CD1c-positive myeloid dendritic cell (primary cell): Measurements from ENCODE around the gene LLCFC1.
"Not testable (repeated sequence)": the region's sequence is repeated elsewhere in the genome, so short reads cannot be mapped to it uniquely, and the experiment has no call there.

Source experiments
- DNase-seq: peaks from one replicate; pipeline ENCODE4 v3.0.0-alpha.2; 2016; ENCODE audit errors: extremely low spot score

LLCFC1 gene

DNA sequence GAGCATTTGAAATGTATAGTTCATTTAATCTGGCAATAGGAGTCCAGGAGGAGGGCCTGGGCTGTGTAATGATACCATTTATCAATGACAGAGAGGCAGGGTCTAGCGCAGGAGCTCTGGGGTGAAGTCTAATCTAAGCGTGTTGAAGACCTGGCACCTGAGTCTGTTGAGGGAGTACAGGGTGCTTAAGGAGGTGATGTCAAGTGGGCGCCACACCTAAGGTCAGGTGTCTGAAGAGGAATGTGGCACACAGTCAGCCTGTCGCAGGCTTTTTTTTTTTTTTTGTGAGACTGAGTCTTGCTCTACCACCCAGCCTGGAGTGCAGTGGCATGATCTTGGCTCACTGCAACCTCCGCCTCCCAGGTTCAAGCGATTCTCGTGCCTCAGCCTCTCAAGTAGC, 2.3 kb downstream of the LLCFC1 start:
- DNase-seq, result no peak

DNA sequence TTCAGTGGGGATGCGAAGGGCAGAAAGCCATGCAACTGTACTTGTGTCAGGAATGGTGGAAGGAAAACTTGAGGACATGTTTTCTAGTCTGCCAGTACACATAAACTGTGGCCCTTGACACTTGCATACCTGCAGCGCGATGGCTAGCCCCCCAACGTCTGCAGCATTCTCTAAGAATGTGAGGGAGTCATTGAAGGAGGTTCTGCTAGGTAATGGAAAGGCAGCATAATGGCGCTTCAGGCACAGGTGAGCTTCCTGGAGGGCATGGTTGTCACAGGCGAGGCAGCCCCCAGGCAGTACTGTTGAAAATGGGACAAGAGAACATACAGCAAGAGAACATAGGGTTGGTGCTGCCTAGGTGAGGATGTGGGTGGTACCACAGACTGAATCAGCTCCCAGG, 3.5 kb downstream of the LLCFC1 start:
- DNase-seq, result no peak

DNA sequence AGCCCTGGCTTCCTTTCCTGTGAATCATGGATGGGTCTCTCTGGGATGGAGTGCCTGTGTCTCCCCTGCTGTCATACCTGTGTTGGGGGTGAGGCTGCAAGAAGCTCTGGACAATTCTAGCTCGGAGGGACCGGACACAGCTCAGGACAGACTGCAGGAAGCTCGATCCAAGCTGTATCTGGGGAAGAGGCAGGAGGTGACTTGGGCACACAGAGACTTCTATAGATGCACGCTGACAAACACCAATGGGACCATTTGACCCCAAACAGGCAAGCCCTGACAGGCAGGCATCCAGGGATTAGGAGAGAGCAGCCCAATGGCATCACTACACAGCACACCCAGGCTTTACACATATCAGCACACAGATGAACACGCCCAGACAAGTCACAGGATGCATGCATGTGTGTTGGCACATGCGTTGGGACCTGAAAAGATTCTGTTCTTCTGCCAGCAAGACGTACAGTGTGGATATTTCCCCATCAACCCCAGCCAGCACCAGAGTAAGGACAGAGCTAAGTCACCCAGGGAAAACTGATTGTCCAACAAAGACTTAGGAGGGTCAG, 4.5 kb downstream of the LLCFC1 start:
- no peak for DNase-seq

DNA sequence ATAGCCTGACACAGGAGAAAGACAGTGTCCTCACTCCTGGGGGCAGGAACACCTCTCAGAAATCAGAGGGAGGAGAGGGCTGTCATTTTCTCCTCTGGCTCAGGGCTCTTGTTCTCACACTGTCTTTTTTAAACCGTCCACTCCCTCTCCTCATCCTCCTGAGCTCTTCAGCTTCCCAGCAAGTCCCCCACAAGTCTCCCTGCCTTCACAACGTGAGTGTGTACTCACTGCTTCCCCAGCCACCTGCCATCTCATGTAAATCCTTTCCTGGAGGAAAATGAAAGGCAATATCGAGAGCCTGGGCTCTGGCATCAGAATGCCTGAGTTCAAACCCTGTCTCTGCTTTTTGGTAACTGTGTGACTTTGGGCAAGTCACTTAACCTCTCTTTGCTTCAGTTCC, 5.7 kb downstream of the LLCFC1 start:
- DNase-seq, result no peak

DNA sequence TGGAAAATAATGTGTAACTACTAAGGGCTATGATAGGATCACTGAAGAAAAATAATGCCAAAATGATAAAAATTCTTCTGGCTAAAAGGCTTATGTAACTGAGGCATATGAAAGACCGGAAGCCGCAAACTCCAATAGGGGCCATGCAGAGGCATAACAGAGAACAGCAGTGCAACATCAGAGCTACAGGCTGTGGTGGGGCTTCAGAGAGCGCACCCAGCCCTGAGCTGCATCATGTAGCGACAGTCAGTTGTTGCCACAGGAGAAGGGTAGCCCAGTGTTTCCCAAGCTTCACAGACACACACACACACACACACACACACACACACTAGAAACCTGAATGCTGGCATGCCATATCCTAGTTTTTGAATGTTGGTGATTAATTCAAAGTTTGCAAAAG, 9.3 kb downstream of the LLCFC1 start:
- DNase-seq, result no peak

DNA sequence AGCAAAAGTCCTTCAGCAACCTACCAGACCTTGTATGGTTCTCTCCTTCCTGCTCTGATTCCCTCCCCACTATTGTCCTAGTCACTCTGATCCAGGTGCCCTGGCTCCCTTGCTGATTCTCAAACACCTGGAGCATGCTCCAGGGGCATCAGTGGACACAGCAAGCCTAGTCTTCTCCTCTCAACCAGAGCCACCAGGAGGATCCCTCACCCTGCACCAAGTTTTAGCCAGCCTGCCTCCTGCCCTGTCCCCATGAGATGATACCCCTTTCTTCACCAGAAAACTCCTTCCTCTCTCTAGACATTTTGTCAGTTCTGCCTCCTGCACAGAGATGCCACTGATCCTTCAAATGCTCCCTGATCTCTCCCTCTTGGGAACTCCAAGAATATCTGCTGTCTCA, 11.0 kb downstream of the LLCFC1 start:
- DNase-seq, result no peak

DNA sequence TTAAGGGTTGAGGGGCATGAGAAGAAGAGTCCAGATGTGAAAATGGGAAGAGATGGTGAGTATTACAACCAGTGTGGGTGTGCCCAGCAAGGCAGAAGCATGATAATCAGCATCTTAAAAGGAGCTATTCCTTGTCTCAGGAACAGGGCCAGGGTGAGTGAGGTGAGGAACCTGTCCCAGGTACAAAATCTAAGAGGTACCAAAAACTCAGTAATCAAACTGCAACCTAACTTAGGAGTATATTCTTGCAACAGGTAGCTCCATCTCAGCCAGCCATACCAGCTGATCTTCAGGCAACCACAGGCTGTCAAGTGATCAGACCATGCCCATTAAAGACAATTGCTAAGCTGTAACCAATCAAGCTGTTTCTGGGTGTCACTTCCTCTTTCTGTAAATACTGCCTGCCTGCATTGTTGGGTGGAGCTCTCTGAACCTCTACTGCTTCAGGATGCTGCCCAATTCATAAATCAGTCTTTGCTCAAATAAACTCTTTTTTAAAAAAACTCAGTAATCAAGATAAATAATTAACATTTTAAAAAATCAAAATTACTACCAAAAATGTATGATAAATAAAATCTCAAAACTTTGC, 15.5 kb downstream of the LLCFC1 start:
- peak; percentile 13 for DNase-seq

DNA sequence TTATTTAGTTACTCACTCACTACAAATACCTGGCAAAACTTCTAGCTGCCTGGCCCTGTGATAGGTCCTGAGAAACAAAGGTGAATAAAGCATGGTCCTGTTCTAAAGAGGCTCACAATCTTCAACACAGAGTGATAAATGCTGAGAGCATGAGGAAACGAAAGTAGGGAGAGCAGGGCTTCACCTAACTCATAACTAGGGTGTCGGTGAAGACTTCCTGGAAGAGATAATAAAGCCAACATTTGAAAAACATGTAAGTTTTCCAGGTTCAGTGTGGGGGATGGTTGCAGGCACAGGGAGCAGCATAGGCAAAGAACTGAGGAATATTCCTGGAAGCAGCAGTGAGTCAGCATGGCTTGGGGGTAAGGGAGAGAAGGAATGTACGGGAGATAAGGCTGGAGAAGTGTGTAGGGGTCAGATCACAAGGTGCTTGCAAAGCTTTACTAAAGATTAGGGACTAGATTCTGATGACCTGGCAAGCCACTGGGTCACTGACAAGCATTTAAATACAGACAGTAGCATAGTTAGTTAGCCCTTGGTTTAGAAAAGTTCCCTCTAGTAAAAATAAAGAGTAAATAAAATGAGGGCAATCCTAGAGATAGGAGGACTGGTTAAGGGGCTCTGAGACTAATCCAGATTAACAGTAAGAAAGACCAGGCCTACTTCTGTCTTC, 17.8 kb downstream of the LLCFC1 start:
- DNase-seq, result no peak

DNA sequence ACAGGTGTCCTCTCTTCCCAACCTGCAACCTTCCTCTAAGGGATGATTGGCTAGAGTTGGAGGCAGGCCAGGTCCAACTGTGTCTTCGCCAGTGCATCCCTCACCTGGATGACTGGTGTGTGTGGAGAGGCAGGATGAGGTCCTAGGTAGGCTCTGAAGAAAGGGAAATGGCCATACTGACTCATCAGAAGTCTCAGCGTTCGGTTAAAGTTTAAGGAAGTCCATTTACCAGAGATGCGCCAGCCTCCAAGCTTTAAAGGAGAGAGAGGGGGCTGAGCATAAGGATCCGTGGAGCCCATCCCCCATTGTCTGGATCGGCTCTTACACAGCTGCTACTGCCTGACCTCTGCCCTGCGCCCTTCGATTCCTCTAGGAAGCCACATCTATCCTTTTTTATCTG, 18.4 kb downstream of the LLCFC1 start:
- peak; percentile 16 for DNase-seq

DNA sequence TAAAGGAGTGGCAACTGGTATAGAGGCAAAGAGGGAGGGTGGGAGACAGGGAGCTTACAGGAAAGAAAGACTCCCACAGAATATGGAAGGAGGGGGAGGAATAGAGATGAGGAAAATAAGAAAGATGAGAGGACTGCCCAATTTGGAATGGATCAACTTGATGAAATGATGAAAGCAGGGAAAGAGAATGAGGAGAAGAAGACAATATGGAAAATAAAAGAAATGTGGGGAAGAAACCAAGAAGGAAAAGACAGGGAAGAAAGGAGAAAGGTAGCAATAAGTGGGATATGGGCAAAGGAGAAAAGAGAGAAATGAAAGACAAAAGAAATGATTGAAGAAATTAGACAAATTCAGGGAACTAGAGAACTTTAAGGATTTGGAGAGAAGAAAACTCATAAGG, 19.9 kb downstream of the LLCFC1 start:
- no peak for DNase-seq

DNA sequence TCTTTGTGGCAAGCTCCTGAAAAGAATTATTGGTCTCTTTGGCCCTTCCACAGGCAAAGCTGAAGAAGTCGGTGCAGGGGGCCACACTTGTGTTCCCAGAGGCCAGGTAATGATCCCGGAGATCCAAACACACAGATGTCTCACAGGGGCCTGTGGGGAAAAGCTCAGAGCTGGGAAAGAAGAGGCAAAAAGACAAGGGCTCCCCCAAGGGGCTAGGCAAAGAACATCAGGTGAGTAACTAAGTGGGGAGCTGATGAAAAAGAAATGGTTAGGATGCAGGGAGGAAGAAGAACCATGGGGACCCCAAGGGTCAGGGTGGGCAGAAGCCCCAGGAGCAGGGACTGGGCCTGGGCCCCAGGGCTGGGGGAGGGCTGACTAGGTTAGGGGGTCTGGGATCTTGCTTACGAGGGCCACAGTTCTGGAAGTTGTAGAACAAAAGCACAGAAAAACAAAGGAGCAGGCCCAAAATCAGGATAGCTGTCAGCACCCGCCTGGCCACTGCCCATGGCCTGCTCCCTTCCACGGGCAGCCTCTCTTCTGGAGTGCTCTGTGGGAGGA, 21.8 kb downstream of the LLCFC1 start:
- peak; percentile 8 for DNase-seq

DNA sequence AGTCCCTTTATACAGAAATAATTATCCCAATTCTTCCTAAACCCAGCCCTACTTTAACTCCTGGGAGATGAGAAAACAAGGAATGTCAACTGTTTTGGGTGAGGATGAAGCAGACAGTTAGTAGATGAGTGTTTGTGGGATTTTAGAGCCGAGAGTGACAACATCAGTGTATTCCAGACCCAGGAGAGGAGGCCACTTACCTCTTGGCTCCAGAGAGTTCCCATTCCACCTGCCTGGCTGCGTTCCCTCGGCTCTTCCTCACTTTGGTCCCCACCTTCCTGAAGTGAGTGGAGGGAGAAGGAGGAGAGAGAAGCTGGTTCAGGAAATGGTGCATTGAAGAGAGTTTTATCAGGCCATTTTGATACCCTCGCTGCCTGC, 22.3 kb downstream of the LLCFC1 start:
- DNase-seq, result no peak

DNA sequence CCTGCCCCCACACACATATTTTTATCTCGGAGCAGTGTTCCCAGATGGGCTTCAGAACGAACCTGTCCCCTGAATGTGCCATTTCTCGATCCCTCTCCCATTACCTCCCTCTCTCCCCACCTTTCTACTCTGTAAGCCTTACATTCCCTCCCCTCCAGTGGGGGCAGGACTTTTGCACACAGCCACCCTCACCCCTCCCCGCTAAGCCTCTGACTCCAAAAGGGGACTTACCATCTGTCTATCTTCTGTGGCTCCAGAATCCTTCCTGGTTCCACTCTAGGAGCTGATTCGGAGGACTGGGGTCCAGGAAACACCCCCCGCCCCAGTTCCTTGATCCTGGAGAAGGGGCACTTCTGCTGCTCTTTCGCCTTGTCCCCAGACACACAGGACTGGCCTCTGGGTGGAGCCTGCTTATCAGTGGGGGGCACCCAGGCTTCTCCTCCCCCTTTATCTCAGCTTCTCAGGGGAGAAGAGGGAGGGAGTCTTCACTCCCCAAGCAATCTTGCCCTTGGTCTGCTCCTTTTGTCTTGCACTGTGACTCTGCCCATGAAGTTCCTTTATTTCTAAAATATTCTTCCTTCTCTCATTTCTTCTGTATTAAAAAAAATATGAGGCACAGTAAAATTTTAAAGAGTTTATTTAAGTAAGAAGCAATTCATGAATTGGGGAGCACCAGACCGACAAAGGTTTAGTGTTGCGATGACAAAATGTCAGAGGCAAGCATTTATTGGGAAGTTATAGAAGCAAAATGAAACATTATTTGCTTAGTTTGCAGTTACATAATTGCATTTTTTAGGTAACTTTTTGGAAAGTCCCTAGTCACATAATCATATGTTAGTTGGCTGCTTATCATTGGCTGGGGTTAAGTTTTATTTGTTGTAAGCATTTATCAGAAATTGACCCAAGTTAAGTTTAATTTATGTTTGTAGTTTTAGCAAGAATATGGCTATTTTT, 23.0 kb downstream of the LLCFC1 start, which contains the start of gene KEL:
TSS of gene KEL (minus strand) at position 391 of the 954 bp plus-strand sequence. CDS start at position 234, 157 bp downstream.
- no peak for DNase-seq

DNA sequence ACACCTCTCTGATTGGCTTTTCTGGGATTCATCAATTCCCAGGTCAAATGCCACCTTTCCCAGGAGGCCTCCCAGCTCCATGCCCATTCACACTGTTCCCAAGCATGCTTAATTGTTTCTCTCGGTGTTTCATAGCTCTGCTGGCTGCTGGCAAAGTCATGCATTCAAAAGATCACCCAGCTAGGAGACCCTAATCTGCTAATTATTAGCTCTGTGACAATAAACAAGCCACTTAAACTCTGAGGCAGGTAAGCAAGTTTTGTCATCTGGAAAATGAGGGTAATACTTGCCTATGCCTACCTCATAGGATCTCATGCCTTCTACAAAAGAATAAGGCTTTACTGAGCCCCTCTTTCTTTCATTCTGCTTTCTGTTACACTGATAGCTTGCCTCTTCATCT, 23.7 kb downstream of the LLCFC1 start:
- DNase-seq, result no peak

DNA sequence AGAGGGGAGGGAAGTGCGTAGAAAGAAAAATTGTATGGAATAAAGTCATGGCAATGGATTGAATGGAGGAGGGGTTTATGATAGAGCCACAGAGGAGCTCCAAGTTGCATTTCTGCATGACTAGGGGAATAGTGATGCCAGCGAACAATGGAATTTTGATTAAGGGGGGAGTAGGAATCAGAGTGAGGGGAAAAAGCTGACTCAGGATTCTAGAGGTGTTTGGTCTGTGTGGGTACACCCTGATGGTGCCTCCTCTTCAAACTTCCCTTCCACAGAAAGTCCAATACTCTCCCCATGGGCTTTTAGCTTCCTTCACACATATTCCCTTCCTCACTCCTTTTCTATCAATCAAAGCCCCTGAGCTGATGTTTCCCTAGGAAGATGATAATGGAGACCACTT, 24.7 kb downstream of the LLCFC1 start:
- no peak for DNase-seq

DNA sequence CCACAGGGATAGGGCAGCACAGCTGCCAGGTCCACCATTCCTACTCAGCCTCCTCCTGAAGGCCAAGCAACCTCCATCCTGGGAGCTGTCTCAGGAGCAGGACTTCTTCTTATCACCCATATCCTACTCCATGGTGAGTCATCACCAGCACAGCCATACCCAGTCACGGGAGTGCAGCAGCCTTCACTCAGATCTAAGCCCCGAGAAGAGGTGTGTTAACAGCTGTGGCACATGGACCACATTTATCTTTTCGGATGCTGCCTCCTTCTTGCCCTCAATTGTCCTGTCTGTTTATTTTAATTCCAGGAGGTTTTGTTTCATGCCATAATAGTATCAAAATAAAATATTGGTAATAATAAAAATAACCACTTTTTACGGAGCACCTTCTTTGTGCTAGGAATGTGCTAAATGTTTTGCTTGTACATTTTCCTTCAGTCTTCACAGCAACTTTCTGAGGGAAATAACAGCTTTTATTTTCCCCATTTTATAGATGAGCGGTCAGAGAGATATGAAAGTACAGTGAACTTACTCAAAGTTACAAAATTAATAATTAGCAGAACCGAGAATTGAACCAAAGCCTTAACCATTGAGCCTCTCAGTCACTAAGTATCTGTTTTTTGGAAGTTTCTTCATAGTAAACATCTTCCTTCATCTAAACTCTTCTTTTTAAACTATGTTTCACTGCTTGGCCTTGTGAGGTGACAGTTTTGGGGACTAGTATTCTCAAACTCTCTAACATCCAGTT, 25.4 kb downstream of the LLCFC1 start:
- DNase-seq, result no peak

DNA sequence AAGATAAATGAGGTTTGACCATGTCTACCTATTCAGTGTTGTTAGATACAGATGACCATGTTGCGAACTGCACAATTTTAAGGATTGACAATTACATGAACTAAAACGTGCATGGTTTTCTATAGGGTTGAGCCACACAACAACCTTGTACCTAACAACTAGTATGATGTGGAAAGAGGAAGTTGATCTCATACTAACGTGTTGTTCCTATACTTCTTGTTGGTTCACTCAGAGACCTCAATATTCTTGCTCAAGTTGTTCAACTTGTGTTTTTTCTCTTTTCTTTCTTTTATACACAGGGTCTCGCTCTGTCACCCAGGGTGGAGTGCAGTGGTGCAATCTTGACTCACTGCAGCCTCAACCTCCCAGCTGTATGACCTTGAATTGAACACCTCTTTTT, 28.9 kb downstream of the LLCFC1 start:
- peak; percentile 34 for DNase-seq

DNA sequence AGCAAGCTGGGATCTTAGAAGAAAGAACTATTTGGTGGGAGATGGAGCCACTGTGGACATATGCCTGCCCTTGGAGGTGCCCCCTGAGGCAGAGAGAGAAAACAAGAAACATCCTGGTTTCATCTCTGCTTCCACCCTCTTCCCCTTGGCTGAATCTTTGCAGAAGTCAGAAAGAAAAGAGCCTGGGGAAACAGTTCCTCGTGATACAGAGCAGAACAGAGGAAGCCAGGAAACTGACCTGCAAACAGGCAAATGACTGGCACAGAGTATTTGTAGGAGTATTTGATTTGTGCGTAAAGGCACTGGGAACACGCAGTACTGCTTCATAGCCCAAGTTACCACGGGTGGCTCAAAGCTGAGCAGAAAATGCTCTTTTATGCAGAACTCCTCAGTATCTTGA, 29.9 kb downstream of the LLCFC1 start:
- DNase-seq, result peak; percentile 53

DNA sequence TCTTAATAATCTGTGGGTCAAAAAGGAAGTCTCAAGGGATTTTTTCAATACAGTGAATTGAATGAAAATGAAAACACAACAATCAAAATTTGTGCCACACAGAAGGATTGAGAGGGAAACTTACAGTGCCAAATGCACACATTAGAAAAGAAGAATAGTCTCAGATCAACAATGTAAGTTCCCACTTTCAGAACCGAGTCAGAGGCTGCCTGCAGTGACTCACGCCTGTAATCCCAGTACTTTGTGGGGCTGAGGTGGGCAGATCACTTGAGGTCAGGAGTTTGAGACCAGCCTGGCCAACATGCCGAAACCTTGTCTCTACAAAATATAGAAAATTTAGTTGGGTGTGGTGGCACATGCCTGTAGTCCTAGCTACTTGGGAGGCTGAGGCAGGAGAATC, 35.3 kb downstream of the LLCFC1 start:
- DNase-seq, result no peak

DNA sequence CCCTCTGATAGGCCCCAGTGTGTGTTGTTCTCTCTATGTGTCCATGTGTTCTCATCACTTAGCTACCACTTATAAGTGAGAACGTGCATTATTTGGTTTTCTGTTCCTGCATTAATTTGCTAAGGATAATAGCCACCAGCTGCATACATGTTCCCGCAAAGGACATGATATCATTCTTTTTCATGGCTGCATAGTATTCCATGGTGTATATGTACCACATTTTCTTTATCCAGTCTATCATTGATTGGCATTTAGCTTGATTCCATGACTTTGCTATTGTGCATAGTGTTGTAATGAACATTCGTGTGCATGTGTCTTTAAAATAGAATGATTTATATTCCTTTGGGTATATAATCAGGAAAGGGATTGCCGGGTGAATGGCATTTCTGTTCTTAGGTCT, 39.1 kb downstream of the LLCFC1 start:
- not testable (repeated sequence) for DNase-seq

DNA sequence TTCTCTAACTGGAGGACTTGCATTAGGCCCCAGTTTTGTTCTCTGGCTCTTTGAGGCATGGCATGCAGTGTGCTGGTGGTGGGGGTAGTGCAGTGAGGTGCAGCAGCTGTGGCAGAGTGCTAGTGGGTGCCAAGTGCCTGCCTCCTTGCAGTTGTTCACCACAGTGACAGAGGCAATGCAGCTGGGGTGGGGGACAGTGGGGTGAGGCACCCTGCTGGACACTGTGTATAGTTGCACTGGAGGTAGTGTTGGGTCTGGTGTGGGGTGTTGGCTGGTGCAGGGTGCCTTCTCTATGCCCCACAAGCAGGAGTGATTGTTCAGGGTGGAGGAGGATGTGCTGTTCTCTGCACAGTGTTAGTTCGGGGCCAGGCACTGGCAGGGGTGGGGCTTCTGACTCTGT, 44.5 kb downstream of the LLCFC1 start:
- no peak for DNase-seq
